Activated T-cell treated with anti-CD3 and anti-CD28 coated beads for 24 hours (primary cell): ENCODE results near the gene TAS1R3.

Source experiments
- DNase-seq: peaks from one replicate; pipeline ENCODE4 v3.0.0-alpha.2; 2020; ENCODE audit warnings: low read depth

Gene TAS1R3

GRCh38 chr1:1371746-1372711 lies 40.9 kb downstream of the TAS1R3 start:
- DNase-seq = peak; percentile 70

- no peak for DNase-seq
These were observed 42.2 kb downstream of the TAS1R3 start for GRCh38 chr1:1373051-1373814.

- no peak for DNase-seq
These were observed 42.9 kb downstream of the TAS1R3 start for GRCh38 chr1:1373815-1374588.

GRCh38 chr1:1374589-1374928 lies 43.5 kb downstream of the TAS1R3 start:
- DNase-seq = no peak

GRCh38 chr1:1374929-1375662 lies 44.0 kb downstream of the TAS1R3 start, which contains the start of gene AURKAIP1:
TSS of gene AURKAIP1 (minus strand) at chr1:1375207. CDS start at chr1:1374756, 451 bp downstream.
- peak; percentile 95 for DNase-seq

GRCh38 chr1:1376551-1377226 lies 45.6 kb downstream of the TAS1R3 start:
- DNase-seq = no peak

GRCh38 chr1:1377540-1378205 lies 46.6 kb downstream of the TAS1R3 start:
- no peak for DNase-seq

GRCh38 chr1:1380860-1381259 lies 49.8 kb downstream of the TAS1R3 start:
- DNase-seq = no peak

- DNase-seq = no peak
These were observed 50.2 kb downstream of the TAS1R3 start for GRCh38 chr1:1381294-1381693.
